ENCODE data around the gene VPREB1. TPM values are rescaled to one million over a fixed set of nuclear protein-coding genes. Genes with fewer than 3 reads are reported as not detected.
A peak's percentile ranks its signal among the peaks of the same experiment; 100 is the strongest.

VPREB1 gene
- total RNA-seq, 2 experiments from 2014 or later, result not detected

DNA sequence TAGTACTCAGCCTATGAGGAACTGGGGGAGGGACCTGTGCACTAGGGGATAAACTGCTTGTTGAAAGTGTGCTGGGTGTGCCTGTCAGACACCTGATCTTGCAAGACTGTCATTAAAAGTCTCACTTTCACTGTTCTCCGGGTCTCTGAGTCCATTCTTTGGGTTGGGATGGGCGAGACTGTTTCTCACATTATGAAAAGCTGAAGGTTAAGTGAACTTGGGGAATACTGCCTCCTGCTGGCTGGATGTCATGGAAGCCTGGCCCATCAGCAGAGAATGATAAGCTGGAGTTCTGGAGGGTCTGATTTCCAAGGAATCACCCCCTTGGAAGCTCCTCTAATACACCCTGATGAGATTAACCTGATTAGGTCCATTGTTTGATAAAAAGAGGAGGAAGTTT is 9.0 kb upstream of the VPREB1 start:
- peak; percentile 60 for ATAC-seq
- no peak overlapping the region for H3K4me3 Mint-ChIP-seq
- peak; percentile 81 for DNase-seq
- peaks cover 3% of the 10 kb centered on the region for H3K4me1 Mint-ChIP-seq (ENCODE audit: low read depth)
- ChIA-PET CTCF (interaction anchor here (0.9 to 14.2 kb wide), 13 partner anchors 9 to 186 kb away, joined by 3 to 227 read pairs (median 5); no protein-coding TSS in a partner anchor), POLR2A (interaction anchor here (1.3 to 1.5 kb wide), 3 partner anchors 12 to 27 kb away, joined by 3 to 4 read pairs (median 3); no protein-coding TSS in a partner anchor)
- TF ChIP-seq, protein P1, sequence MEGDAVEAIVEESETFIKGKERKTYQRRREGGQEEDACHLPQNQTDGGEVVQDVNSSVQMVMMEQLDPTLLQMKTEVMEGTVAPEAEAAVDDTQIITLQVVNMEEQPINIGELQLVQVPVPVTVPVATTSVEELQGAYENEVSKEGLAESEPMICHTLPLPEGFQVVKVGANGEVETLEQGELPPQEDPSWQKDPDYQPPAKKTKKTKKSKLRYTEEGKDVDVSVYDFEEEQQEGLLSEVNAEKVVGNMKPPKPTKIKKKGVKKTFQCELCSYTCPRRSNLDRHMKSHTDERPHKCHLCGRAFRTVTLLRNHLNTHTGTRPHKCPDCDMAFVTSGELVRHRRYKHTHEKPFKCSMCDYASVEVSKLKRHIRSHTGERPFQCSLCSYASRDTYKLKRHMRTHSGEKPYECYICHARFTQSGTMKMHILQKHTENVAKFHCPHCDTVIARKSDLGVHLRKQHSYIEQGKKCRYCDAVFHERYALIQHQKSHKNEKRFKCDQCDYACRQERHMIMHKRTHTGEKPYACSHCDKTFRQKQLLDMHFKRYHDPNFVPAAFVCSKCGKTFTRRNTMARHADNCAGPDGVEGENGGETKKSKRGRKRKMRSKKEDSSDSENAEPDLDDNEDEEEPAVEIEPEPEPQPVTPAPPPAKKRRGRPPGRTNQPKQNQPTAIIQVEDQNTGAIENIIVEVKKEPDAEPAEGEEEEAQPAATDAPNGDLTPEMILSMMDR (IDR thresholded peaks at IDR 0.05), result peak; percentile 77
- H3K27me3 Mint-ChIP-seq, result no peaks in the 10 kb centered on the region
- no peak overlapping the region for H3K27ac Mint-ChIP-seq
- H3K36me3 Mint-ChIP-seq (ENCODE audit: low read depth), result no peaks in the 10 kb centered on the region
- no peaks in the 10 kb centered on the region for H3K9me3 Mint-ChIP-seq
- intact Hi-C loops (cut with micrococcal nuclease), result no loop called here

DNA sequence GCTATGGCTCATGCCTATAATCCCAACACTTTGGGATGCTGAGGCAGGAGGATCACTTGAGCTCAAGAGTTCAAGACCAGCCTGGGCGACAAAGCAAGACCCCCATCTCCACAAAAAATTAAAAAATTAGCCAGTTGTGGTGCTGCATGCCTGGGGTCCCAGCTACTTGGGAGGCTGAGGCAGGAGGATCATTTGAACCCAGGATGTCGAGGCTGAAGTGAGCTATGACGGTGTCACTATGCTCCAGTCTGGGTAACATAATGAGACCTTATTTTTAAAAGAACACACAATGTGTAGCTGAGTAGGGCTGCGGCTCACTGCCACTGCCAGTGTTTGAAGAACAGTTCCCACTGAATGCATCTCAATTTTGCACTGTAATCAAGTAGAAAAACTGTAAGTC is 7.1 kb upstream of the VPREB1 start:
- Mint-ChIP-seq H3K36me3 (ENCODE audit: low read depth) (no peaks in the 10 kb centered on the region), H3K9me3 (no peaks in the 10 kb centered on the region), H3K4me1 (ENCODE audit: low read depth) (peaks cover 3% of the 10 kb centered on the region), H3K27me3 (no peaks in the 10 kb centered on the region), H3K27ac (no peak overlapping the region), H3K4me3 (no peak overlapping the region)
- CTCF ChIA-PET, result interaction anchor here (4.1 to 14.2 kb wide), 2 partner anchors 32 to 41 kb away, joined by 42 to 227 read pairs; no protein-coding TSS in a partner anchor
- ATAC-seq (no peak), DNase-seq (no peak)
- TF ChIP-seq, protein P1 (IDR thresholded peaks at IDR 0.05), result no peak
- intact Hi-C loops (cut with micrococcal nuclease), result no loop called here
- POLR2A ChIA-PET, result no interaction called here

DNA sequence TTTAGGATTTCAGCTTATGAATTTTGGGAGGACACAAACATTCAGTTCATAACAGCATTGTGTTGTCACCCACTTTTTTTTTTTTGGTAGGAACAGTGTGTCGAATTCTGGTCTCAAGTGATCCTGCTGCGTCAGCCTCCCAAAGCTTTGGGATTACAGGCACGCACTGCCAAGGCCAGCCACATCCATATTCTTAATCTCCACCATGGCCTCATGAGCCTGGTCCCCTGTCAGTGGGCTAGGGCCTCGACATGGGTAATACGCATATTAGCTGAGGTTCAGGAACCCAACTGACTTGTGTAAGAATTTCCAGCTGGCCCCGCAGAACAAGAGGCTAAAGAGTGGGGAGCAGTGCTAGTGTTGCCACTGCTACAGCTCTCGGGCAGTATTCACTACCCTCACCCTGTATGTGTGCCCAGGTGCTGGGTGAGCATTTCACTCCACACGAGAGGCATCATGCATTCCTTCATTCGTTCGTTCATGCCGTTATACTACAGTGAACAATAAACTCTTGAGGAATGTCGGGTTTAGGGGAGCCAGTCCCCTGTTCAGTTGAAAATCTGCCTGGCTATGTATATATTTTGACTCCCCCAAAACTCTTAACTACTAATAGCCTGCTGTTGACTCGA is 5.2 kb upstream of the VPREB1 start:
- ATAC-seq (no peak), DNase-seq (no peak)
- Mint-ChIP-seq H3K36me3 (ENCODE audit: low read depth) (no peaks in the 10 kb centered on the region), H3K27ac (no peak overlapping the region), H3K4me1 (ENCODE audit: low read depth) (peaks cover 3% of the 10 kb centered on the region), H3K9me3 (no peaks in the 10 kb centered on the region), H3K27me3 (peaks cover 2% of the 10 kb centered on the region), H3K4me3 (no peak overlapping the region)
- ChIA-PET POLR2A (no interaction called here), CTCF (interaction anchor here (0.7 to 14.2 kb wide), 2 partner anchors 34 to 42 kb away, joined by 3 to 227 read pairs; no protein-coding TSS in a partner anchor)
- TF ChIP-seq, protein P1 (IDR thresholded peaks at IDR 0.05), result no peak
- intact Hi-C loops (cut with micrococcal nuclease), result no loop called here

DNA sequence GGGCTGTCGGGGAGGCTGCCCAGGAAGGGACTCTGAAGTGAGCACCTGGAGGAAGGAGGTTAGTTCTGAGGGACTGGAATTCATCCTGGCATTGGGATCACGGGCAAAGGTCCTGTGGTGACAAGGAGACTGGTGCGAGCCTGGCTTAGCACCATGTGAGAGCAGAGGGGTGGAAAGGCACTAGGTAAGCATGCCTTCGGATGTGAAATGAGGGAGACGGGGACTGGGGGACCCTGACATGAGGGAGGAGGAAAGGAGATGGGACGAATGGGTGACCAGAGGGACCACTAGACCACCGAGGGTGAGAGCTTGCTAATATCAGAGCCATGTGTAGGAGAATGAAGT is 3.1 kb upstream of the VPREB1 start:
- CTCF ChIA-PET, result interaction anchor here (14.2 kb wide), 1 partner anchor 36 kb away, joined by 227 read pairs; no protein-coding TSS in a partner anchor
- peaks cover 2% of the 10 kb centered on the region for H3K27me3 Mint-ChIP-seq
- H3K36me3 Mint-ChIP-seq (ENCODE audit: low read depth), result no peaks in the 10 kb centered on the region
- intact Hi-C loops (cut with micrococcal nuclease), result no loop called here
- no peaks in the 10 kb centered on the region for H3K4me1 Mint-ChIP-seq (ENCODE audit: low read depth)
- no peak overlapping the region for H3K27ac Mint-ChIP-seq
- TF ChIP-seq, protein P1 (IDR thresholded peaks at IDR 0.05), result no peak
- H3K9me3 Mint-ChIP-seq, result no peaks in the 10 kb centered on the region
- DNase-seq, result no peak
- H3K4me3 Mint-ChIP-seq, result no peak overlapping the region
- POLR2A ChIA-PET, result interaction anchor here (0.6 kb wide), 1 partner anchor 92 kb away, joined by 3 read pairs; no protein-coding TSS in a partner anchor
- ATAC-seq, result no peak

DNA sequence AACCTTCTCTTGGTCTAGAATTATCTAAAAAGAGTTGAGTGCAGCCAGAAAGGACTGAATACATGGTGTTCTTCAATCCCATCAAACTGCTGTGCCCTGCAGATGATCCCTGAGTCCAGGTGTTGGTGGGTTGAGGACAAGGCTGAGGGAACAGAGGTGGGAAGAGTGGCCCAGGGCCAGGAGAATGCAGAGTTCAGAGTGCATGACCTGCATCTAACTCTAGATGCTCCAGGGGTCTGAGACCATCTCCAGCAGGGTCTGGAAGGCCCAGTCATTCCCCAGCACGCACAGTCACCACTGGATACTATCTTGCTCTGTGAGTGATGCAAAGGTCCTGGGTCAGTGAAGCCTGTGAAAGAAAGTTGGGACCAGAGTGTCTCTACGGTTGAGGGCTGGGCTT is 2.1 kb upstream of the VPREB1 start:
- ATAC-seq (no peak), DNase-seq (no peak)
- no peak overlapping the region for H3K27ac Mint-ChIP-seq
- H3K27me3 Mint-ChIP-seq, result peaks cover 2% of the 10 kb centered on the region
- ChIA-PET CTCF (interaction anchor here (1.2 to 14.2 kb wide), 2 partner anchors 37 to 47 kb away, joined by 4 to 227 read pairs; no protein-coding TSS in a partner anchor), POLR2A (no interaction called here)
- no peaks in the 10 kb centered on the region for H3K4me1 Mint-ChIP-seq (ENCODE audit: low read depth)
- intact Hi-C loops (cut with micrococcal nuclease), result no loop called here
- TF ChIP-seq, protein P1 (IDR thresholded peaks at IDR 0.05), result no peak
- H3K36me3 Mint-ChIP-seq (ENCODE audit: low read depth), result no peaks in the 10 kb centered on the region
- H3K9me3 Mint-ChIP-seq, result no peaks in the 10 kb centered on the region
- no peak overlapping the region for H3K4me3 Mint-ChIP-seq

Data from activated CD8-positive, alpha-beta T cell treated with anti-CD3 and anti-CD28 coated beads for 36 hours (primary cell).